Nucleus accumbens (tissue), 56 donors: ENCODE results near the gene GNA15.

Experiments
- DNase-seq, 56 donors: peaks; one replicate each; lab custom pipeline; 2025; lab: John Stamatoyannopoulos, UW

The GNA15 gene

GRCh38 chr19:3105641-3106508, 30.0 kb upstream of the GNA15 start:
- no peak for DNase-seq

- DNase-seq: no peak
Measured at GRCh38 chr19:3106509-3107141, 29.2 kb upstream of the GNA15 start.

GRCh38 chr19:3107658-3108057, 28.2 kb upstream of the GNA15 start:
- no peak for DNase-seq

- DNase-seq: peak in 11 of 56 donors; percentile 4 to 53 (median 18)
Measured at GRCh38 chr19:3108775-3109174, 27.1 kb upstream of the GNA15 start.

- no peak for DNase-seq
Measured at GRCh38 chr19:3109491-3109890, 26.3 kb upstream of the GNA15 start.

GRCh38 chr19:3110126-3110825, 25.6 kb upstream of the GNA15 start:
- DNase-seq: no peak

GRCh38 chr19:3111586-3112247, 24.1 kb upstream of the GNA15 start:
- DNase-seq: no peak

- no peak for DNase-seq
Measured at GRCh38 chr19:3112375-3113099, 23.3 kb upstream of the GNA15 start.

GRCh38 chr19:3113100-3114017, 22.5 kb upstream of the GNA15 start:
- no peak for DNase-seq

GRCh38 chr19:3114018-3114726, 21.7 kb upstream of the GNA15 start:
- no peak for DNase-seq

GRCh38 chr19:3114811-3115210, 21.0 kb upstream of the GNA15 start:
- DNase-seq: no peak

GRCh38 chr19:3115411-3115810, 20.4 kb upstream of the GNA15 start:
- DNase-seq: no peak

- DNase-seq: no peak
Measured at GRCh38 chr19:3115916-3116602, 19.8 kb upstream of the GNA15 start.

- DNase-seq: no peak
Measured at GRCh38 chr19:3116621-3117020, 19.2 kb upstream of the GNA15 start.

GRCh38 chr19:3117716-3118115, 18.1 kb upstream of the GNA15 start:
- DNase-seq: no peak

GRCh38 chr19:3118232-3119070, 17.4 kb upstream of the GNA15 start:
- DNase-seq: no peak

GRCh38 chr19:3119071-3119595, 16.7 kb upstream of the GNA15 start:
- DNase-seq: no peak
